Jurkat, Clone E6-1 (cell line): ENCODE data around the gene TCF7.

Experiments used
- DNase-seq: peaks from one replicate; pipeline ENCODE4 v3.0.0-alpha.2; 2011; ENCODE audit warnings: low read depth, low spot score
- H3K4me3 ChIP-seq: 2 replicates; pipeline ENCODE4 v1.5.1; 2011; ENCODE audit warnings: mild to moderate bottlenecking, low read length, control low read depth, moderate library complexity

The TCF7 gene

GRCh38 chr5:134139377-134139851, 24.9 kb downstream of the TCF7 start:
- H3K4me3 ChIP-seq = no peak overlapping the region
- DNase-seq = no peak

- DNase-seq = no peak
- H3K4me3 ChIP-seq = no peak overlapping the region
These were observed 25.5 kb downstream of the TCF7 start for GRCh38 chr5:134139891-134140469.

- DNase-seq = peak; percentile 69
- no peak overlapping the region for H3K4me3 ChIP-seq
These were observed 26.2 kb downstream of the TCF7 start for GRCh38 chr5:134140530-134141201.

- H3K4me3 ChIP-seq = no peak overlapping the region
- DNase-seq = no peak
These were observed 27.0 kb downstream of the TCF7 start for GRCh38 chr5:134141331-134142050.

- no peak overlapping the region for H3K4me3 ChIP-seq
- DNase-seq = no peak
These were observed 27.6 kb downstream of the TCF7 start for GRCh38 chr5:134142052-134142451.

- DNase-seq = no peak
- no peak overlapping the region for H3K4me3 ChIP-seq
These were observed 28.3 kb downstream of the TCF7 start for GRCh38 chr5:134142806-134143205.

- no peak overlapping the region for H3K4me3 ChIP-seq
- no peak for DNase-seq
These were observed 28.9 kb downstream of the TCF7 start for GRCh38 chr5:134143431-134143830.

- no peak overlapping the region for H3K4me3 ChIP-seq
- DNase-seq = no peak
These were observed 29.8 kb downstream of the TCF7 start for GRCh38 chr5:134143944-134144941.

GRCh38 chr5:134145041-134145757, 30.7 kb downstream of the TCF7 start:
- DNase-seq = no peak
- H3K4me3 ChIP-seq = no peak overlapping the region

- peak; percentile 75 for DNase-seq
- H3K4me3 ChIP-seq = no peak overlapping the region
These were observed 31.5 kb downstream of the TCF7 start for GRCh38 chr5:134145779-134146581.

GRCh38 chr5:134146651-134147518, 32.4 kb downstream of the TCF7 start:
- no peak for DNase-seq
- no peak overlapping the region for H3K4me3 ChIP-seq

- no peak overlapping the region for H3K4me3 ChIP-seq
- no peak for DNase-seq
These were observed 33.8 kb downstream of the TCF7 start for GRCh38 chr5:134148316-134148715.

GRCh38 chr5:134148986-134149539, 34.6 kb downstream of the TCF7 start:
- DNase-seq = no peak
- H3K4me3 ChIP-seq = no peak overlapping the region

- H3K4me3 ChIP-seq = no peak overlapping the region
- DNase-seq = peak; percentile 58
These were observed 35.3 kb downstream of the TCF7 start for GRCh38 chr5:134149571-134150303.

- H3K4me3 ChIP-seq = no peak overlapping the region
These were observed 37.2 kb downstream of the TCF7 start for GRCh38 chr5:134151723-134152122.

More at GRCh38 chr5:134151723-134152122, 37.2 kb downstream of the TCF7 start:
- DNase-seq = no peak
